ENCODE measurements around the gene FEZF2. TPM values are rescaled to one million over a fixed set of nuclear protein-coding genes. Genes with fewer than 3 reads are reported as not detected.

Gene FEZF2
- total and polyA plus RNA-seq, 2 of the 13 experiments (the other 11 are each of a cell fraction or from before 2014, with no cell fraction given) = not detected

DNA sequence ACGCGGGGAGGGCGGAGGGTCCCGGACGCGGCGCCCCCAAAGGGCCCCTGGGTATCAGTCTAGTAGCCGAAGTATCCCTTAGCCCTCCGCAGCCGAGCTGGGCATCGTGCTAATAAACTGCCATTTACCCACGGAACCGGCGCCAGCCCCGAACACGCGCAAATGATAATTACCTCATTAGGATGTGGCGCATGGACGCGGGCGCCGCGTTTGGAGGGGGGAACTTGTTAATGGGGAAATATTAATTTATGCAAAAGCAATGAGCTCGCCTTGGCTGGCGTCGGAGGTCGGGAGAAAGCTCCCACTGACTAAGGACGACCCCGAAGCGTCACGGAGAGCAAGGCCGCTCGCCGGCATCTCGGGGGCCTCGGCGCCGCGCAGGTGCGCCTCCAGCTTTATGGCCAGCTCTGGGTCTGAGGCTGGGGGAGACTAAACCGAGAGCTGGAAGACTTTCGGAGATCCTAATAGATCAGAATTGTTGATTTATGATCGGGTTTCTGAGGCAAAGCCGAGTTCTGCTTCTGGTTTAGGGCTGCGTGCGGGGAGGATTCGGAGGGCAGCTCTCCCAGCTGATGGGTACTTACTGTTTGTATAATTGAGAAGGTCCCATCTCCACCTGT, 474 bp upstream of the FEZF2 start:
- Histone ChIP-seq H3K36me3 (replicated peaks in 1 of 2; ENCODE audit: control insufficient read depth in 1 of 2, insufficient read depth in 2 of 2, low read length in 2 of 2) (no peaks in the 10 kb centered on the region), H3K9me3 (ENCODE audit: low read length) (no peaks in the 10 kb centered on the region), H4K20me1 (ENCODE audit: insufficient read depth, low read length) (no peaks in the 10 kb centered on the region), H3K4me2 (ENCODE audit: low read depth, low read length) (no peak overlapping the region), H3K4me1 (ENCODE audit: insufficient read depth, low read length) (no peaks in the 10 kb centered on the region), H3K4me3 (replicated peaks in 1 of 3; ENCODE audit: insufficient read depth in 1 of 3, low read depth in 2 of 3, low read length in 3 of 3) (no peak overlapping the region), H2AFZ (ENCODE audit: low read length) (no peak overlapping the region), H3K9ac (ENCODE audit: insufficient read depth, low read depth, low read length) (no peak overlapping the region), H3K27me3 (ENCODE audit: control insufficient read depth in 1 of 2, insufficient read depth in 2 of 2, low read length in 2 of 2) (peaks cover 7 to 69% of the 10 kb centered on the region in 2 experiments), H3K27ac (ENCODE audit: extremely low read length, insufficient read depth, low read length) (no peak overlapping the region), H3K79me2 (ENCODE audit: insufficient read depth, low read length) (no peaks in the 10 kb centered on the region)
- POLR2A ChIA-PET = no interaction called here
- in situ Hi-C loops (cut with HindIII; ENCODE audit: extremely low pct_ligation_motif_present, low pct_unique_long_range_greater_than_20kb) = no loop called here
- ATAC-seq = no peak
- no TSS peak for BruUV-seq (replicated peaks)
- CTCF ChIA-PET (ENCODE audit: low intra/inter-chr PET ratio, low total read pairs) = no interaction called here
- WGBS (ENCODE audit: low lambda C conversion rate) = 8% methylated on average over 5 of the region's 47 CpGs
- no peak for DNase-seq (ENCODE audit: low spot score)
- no peak for FAIRE-seq
- TF ChIP-seq YY1 (IDR thresholded peaks at IDR 0.05; ENCODE audit: insufficient read depth, insufficient replicate concordance, low read depth, low read length) (no peak), POGZ (CRISPR knock-in tag; IDR thresholded peaks at IDR 0.05) (no peak), PAWR (CRISPR knock-in tag; IDR thresholded peaks at IDR 0.05; ENCODE audit: borderline replicate concordance) (no peak), ARNTL (CRISPR knock-in tag; IDR thresholded peaks at IDR 0.05) (no peak), ZNF567 (CRISPR knock-in tag; IDR thresholded peaks at IDR 0.05; ENCODE audit: borderline replicate concordance) (no peak), ZNF615 (CRISPR knock-in tag; IDR thresholded peaks at IDR 0.05; ENCODE audit: borderline replicate concordance) (no peak), ZMYM2 (CRISPR knock-in tag; IDR thresholded peaks at IDR 0.05) (no peak), ZNF839 (CRISPR knock-in tag; IDR thresholded peaks at IDR 0.05; ENCODE audit: borderline replicate concordance) (no peak), KDM2A (CRISPR knock-in tag; IDR thresholded peaks at IDR 0.05; ENCODE audit: borderline replicate concordance, low read depth) (no peak), ZNF350 (CRISPR knock-in tag; IDR thresholded peaks at IDR 0.05; ENCODE audit: borderline replicate concordance, low read depth) (no peak), MLXIP (CRISPR knock-in tag; IDR thresholded peaks at IDR 0.05; ENCODE audit: borderline replicate concordance) (no peak), ZFP62 (CRISPR knock-in tag; IDR thresholded peaks at IDR 0.05) (no peak), ZNF558 (CRISPR knock-in tag; IDR thresholded peaks at IDR 0.05; ENCODE audit: borderline replicate concordance) (no peak), STAT5B (CRISPR knock-in tag; IDR thresholded peaks at IDR 0.05) (no peak), ZSCAN29 (CRISPR knock-in tag; conservative IDR thresholded peaks at IDR 0.05) (no peak), ZSCAN9 (CRISPR knock-in tag; IDR thresholded peaks at IDR 0.05; ENCODE audit: borderline replicate concordance) (no peak)
- TF ChIP-seq, protein P1, sequence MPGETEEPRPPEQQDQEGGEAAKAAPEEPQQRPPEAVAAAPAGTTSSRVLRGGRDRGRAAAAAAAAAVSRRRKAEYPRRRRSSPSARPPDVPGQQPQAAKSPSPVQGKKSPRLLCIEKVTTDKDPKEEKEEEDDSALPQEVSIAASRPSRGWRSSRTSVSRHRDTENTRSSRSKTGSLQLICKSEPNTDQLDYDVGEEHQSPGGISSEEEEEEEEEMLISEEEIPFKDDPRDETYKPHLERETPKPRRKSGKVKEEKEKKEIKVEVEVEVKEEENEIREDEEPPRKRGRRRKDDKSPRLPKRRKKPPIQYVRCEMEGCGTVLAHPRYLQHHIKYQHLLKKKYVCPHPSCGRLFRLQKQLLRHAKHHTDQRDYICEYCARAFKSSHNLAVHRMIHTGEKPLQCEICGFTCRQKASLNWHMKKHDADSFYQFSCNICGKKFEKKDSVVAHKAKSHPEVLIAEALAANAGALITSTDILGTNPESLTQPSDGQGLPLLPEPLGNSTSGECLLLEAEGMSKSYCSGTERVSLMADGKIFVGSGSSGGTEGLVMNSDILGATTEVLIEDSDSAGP (CRISPR knock-in tag; IDR thresholded peaks at IDR 0.05; ENCODE audit: borderline replicate concordance) = no peak
- intact Hi-C loops (cut with micrococcal nuclease; ENCODE audit: unreplicated experiment) = no loop called here
